Ureter (tissue), 1 donor: Measurements from ENCODE around the gene ZNF619. TPM values are rescaled to one million over a fixed set of nuclear protein-coding genes. Genes with fewer than 3 reads are reported as not detected.
"Not testable (repeated sequence)": the region's sequence is repeated elsewhere in the genome, so short reads cannot be mapped to it uniquely, and the experiment has no call there.

Experiments
- DNase-seq: peaks from one replicate; pipeline ENCODE4 v3.0.0-alpha.2; 2020; ENCODE audit warnings: low spot score
- total RNA-seq: library from RNA; stranded (reverse); gene quantifications from one replicate; pipeline ENCODE4 v1.2.4, GENCODE V29; 2023
- donor health status: DM: yes; HTN: yes; CAD: no.

ZNF619 gene
- total RNA-seq: 10.6 TPM

DNA sequence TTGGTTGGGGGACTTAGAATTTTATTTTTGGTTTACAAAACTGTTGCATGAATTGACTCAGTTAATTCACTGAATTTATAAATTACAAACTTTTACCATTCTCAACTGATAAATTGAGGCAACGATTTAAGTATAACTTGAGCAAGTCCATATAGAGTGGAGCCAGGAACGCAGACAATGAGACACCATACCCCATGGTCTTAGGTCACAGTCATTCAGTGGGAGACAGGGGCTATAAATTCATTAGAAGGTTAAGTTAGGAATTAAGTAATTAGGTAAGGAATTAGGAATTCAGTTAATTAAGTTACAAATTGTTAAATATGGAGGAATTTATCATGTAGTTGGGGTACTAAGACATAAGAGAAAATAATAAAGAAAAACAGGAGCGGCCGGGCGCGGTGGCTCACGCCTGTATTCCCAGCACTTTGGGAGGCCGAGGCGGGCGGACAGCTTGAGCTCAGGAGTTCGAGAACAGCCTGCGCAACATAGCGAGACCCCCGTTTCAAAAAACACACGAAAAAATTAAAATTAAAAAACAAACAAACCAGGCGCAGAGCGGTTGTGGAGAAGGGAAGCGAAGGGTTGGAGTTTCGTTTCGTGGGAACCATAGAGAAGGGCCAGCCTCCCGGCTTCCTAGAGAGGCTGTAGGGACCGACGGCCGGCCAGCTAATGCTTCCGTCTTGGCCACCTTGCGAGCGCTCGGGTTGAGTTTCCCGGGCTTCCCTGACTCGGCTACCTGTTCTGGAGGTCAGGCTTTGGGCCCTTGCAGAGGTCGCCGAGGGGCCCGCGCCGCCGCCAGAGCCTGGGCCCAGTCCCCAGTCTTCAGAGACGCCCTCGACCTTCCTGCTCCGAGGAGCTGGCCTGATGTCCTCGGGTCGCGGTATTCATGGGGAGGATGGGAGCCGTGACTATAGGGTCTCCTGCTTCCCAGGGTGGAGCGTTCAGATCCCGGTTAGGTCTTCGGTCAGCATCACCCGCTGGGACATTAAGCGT lies at the start of gene ZNF619:
Gene ZNF619, plus strand, starts transcription at position 645 of the 993 bp plus-strand sequence. CDS start 858 bp downstream, outside the sequence.
- DNase-seq: peak; percentile 75

DNA sequence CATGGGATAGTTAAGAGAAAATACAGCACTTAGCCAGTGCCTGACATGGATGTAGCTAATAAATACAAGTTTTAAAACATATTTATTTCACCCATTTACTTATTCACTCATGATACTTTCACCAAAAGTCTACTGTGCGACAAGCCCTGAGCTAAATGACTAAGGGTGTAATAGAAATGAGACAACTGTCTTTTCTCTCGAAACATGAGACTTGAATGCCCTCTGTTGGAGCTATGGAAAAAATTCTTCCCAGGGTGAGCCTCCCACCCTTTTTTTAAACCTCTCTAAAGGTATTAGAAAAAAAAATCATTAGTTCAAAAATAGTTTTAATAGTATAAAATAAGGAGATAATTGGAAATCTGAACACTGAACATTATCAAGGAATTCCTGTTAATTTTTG lies 44.1 kb upstream of the ZNF619 start:
- DNase-seq: no peak

DNA sequence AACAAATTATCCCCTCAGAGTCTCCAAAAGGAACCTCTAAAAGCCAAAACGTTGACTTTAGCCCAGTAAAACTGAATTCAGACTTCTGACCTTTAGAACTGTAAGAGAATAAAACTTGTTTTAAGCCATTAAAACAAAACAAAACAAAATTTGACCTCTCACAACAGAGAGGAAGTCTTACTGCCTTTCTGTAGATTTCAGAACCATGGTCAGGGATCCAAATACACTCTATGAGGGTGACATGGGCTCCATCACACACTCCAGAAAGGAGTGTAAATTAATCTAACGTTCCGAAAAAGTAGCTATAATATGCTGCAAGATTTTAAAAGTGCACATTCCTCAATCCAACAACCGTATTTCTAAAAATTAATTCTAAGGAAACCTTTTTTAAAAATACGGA lies 39.0 kb upstream of the ZNF619 start:
- DNase-seq: no peak

- DNase-seq: no peak
These were observed 31.9 kb upstream of the ZNF619 start for GRCh38 chr3:40445062-40445461.

DNA sequence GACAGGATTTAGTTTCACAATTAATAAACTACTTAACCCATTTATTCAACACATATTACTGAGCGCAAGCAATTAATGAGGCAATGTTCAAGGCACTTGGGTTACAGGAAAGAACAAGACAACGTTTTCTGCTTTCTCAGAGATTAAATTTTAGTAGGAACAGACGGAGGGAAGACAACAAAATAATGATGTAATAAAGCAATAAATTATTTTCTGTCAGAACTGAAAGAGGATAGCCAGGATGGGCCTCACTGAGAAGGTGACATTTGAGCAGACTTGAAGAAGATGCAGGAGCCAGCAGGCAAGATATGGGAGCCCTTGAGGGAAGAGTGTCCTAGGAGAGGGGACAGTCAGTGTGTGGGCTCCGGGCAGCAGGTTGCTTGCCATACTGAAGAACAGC lies 31.0 kb upstream of the ZNF619 start:
- no peak for DNase-seq

DNA sequence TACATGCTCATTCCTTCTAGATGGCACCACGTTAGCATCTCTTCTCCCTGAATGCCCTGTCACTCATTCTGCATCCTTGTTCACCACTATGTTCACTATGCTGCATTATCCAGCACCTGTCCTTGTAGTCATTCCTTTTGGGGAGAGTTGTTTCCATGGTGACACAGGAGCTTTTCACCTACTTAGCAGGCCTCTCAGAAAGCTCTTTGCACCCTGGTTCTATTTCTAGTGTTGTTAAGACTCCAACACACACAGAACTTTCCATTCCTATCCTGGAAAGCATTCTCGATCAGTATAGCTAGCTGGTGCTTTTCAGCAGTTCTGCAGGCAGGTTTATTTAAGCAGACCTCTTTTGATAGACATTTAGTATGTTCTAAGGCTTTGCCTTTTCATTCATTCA lies 26.5 kb upstream of the ZNF619 start:
- DNase-seq: no peak

GRCh38 chr3:40451551-40451950 lies 25.4 kb upstream of the ZNF619 start:
- no peak for DNase-seq

DNA sequence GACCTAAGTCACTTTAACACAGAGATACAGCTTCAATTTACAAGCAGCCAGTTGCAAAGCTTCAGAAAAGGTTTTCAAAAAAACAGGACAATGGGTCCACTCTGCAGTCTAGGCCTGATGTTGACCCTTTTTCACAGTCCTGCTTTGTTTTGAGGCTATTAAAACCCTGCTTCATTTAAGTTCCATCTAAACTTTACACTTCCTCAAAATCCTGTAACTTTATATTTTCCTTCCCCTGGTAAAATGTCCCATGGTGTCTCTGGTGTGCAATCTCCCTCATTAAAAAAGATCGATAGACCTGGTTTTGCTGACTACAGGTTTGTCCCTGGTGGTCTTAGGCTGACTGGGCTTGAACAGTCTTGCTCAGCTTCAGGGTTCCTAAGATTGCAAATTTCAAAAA lies 24.9 kb upstream of the ZNF619 start:
- no peak for DNase-seq

- no peak for DNase-seq
These were observed 24.4 kb upstream of the ZNF619 start for GRCh38 chr3:40452562-40452875.

- peak; percentile 98 for DNase-seq
These were observed 23.8 kb upstream of the ZNF619 start for GRCh38 chr3:40452876-40453730.

- no peak for DNase-seq
These were observed 23.0 kb upstream of the ZNF619 start for GRCh38 chr3:40453933-40454332.

DNA sequence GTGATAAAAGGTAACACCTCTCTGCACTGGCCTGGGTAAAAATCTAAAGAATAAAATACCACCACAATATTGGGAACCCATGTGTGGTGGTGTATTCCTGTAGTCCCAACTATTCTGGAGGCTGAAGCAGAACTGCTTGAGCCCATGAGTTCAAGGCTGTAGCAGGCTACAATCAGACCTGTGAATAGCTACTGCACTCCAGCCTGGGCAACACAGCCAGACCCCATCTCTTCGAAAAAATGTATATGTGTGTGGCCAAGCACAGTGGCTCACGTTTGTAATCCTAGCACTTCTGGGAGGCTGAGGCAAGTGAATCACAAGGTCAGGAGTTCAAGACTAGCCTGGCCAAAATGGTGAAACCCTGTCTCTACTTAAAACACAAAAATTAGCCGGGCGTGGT lies 21.6 kb upstream of the ZNF619 start:
- DNase-seq: no peak

DNA sequence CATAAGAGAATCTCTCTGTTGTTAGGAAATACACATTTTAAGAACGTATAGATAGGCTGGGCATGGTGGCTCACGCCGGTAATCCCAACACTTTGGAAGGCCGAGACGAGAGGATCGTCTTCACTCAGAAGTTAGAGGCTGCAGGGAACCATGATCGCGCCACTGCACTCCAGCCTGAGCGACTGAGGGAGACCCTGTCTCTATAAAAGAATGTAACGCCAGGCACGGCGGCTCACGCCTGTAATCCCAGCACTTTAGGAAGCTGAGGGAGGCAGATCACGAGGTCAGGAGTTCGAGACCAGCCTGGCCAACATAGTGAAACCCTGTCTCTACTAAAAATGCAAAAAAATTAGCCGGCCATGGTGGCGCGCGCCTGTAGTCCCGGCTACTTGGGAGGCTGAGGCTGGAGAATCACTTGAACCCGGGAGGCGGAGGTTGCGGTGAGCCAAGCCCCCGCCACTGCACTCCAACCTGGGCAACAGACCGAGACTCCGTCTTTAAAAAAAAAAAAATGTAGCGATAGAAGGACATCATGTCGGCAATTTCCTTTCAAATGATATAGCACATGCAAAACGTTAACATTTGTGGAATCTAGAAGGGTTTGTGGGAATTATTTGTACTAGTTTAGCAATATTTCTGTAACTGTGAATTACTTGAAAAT lies 20.5 kb upstream of the ZNF619 start:
- DNase-seq: no peak

- DNase-seq: peak; percentile 96
These were observed 19.7 kb upstream of the ZNF619 start, which contains the start of gene RPL14 for GRCh38 chr3:40456940-40457823. Gene RPL14, plus strand, starts transcription at chr3:40457339. Its CDS starts 133 bp downstream, at chr3:40457472.

- DNase-seq: no peak
These were observed 18.4 kb upstream of the ZNF619 start for GRCh38 chr3:40458473-40458872.

GRCh38 chr3:40460481-40460880 lies 16.4 kb upstream of the ZNF619 start:
- DNase-seq: not testable (repeated sequence)

GRCh38 chr3:40461161-40461560 lies 15.8 kb upstream of the ZNF619 start:
- DNase-seq: no peak

- DNase-seq: not testable (repeated sequence)
These were observed 14.1 kb upstream of the ZNF619 start for GRCh38 chr3:40462838-40463237.

GRCh38 chr3:40463579-40463978 lies 13.3 kb upstream of the ZNF619 start:
- DNase-seq: no peak

- no peak for DNase-seq
These were observed 12.4 kb upstream of the ZNF619 start for GRCh38 chr3:40464339-40465110.
